Colonic mucosa (tissue), 4 donors: ENCODE measurements around the gene CMSS1. TPM values are rescaled to one million over a fixed set of nuclear protein-coding genes. Genes with fewer than 3 reads are reported as not detected.
"Not testable (repeated sequence)": the region's sequence is repeated elsewhere in the genome, so short reads cannot be mapped to it uniquely, and the experiment has no call there.

ENCODE experiments used
- DNase-seq: peaks from one replicate; pipeline ENCODE4 v3.0.0-alpha.2; 2020
- H3K27ac ChIP-seq: fragments of 200-600 bp; one replicate; pipeline ENCODE4 v1.8.0; 2021
- H3K27me3 ChIP-seq: fragments of 200-600 bp; one replicate; pipeline ENCODE4 v1.8.0; 2021
- H3K36me3 ChIP-seq: fragments of 200-600 bp; one replicate; pipeline ENCODE4 v1.8.0; 2021
- H3K4me1 ChIP-seq: fragments of 200-600 bp; one replicate; pipeline ENCODE4 v1.8.0; 2021; ENCODE audit warnings: mild to moderate bottlenecking
- H3K4me3 ChIP-seq: fragments of 200-600 bp; one replicate; pipeline ENCODE4 v1.8.0; 2021
- H3K9ac ChIP-seq, 2 donors: one replicate each; pipeline ENCODE4 v1.7.0; 2013; ENCODE audit warnings: control low read depth in 2 of 2, low read depth in 2 of 2, low read length in 2 of 2
- H3K9me3 ChIP-seq: fragments of 200-600 bp; one replicate; pipeline ENCODE4 v1.8.0; 2021
- CTCF ChIP-seq: fragments of 200-600 bp; IDR thresholded peaks from one replicate; pipeline ENCODE4 v1.8.0; 2022; ENCODE audit warnings: antibody characterized with exemption, mild to moderate bottlenecking
- intact Hi-C: fragments of 100-400 bp; cut with DNase I; formaldehyde crosslinking; loops from one replicate; pipeline ENCODE4 v1.14.1; 2022
- total RNA-seq, 2 donors: library from RNA; stranded (reverse); fragmentation: NEBNext Ultra II Directional in 1 of 2; extraction: Animal tissue kit (Norgen Biotek cat#: 25700) in 1 of 2; gene quantifications; one replicate each; pipeline ENCODE4 v1.2.1, GENCODE V29; 2021
- donor health status: healthy.
- donor health status: DM: no; HTN: no; CAD: no.
- donor health status: DM: no; HTN: no; CAD: no.

The CMSS1 gene
- total RNA-seq, 2 donors from 2014 or later: 10.7 to 24.7 TPM

DNA sequence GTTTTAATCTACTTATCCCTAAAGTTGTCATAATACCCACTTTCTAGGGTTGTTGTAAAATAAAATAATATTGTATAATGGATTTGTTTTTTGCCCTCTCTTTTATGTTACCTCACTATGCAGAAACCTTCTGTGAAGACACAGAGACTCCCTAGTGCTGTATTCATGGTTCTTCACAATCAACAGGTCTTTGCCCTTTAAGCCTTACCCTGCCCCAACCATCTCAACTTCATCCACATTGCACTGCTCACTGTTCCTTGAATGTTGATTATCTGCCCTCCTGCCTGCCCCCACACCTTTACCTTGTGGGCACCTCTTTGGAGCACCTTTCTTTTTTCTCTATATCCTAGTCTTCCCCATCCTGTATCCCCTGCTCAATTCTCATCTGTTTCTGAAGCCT, 21.1 kb downstream of the CMSS1 start:
- intact Hi-C loops: no loop called here
- Histone ChIP-seq H3K27ac (no peak overlapping the region), H3K9me3 (no peaks in the 10 kb centered on the region), H3K36me3 (no peaks in the 10 kb centered on the region), H3K27me3 (no peaks in the 10 kb centered on the region), H3K4me1 (no peaks in the 10 kb centered on the region), H3K4me3 (no peak overlapping the region), H3K9ac (no peak overlapping the region)
- no peak for TF ChIP-seq CTCF
- DNase-seq: no peak

DNA sequence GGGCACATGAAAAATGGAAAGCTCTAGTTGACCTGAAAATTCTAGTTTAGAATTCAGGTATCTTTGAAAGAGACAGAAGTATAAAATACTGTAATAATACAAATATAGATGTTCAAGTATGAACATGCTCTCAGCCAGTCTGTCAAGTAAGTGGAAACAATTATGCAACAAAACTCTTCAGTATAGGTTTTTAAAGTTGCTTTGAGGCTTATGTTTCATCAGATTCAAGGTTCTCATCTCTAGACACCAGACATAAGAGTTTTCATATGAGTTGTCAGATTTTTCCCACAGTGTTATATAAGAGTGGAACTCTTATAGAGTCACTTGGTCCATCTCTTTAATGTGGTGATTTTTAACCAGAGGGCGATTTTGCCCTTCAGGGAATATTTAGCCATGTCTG, 22.0 kb downstream of the CMSS1 start:
- H3K36me3 ChIP-seq: no peaks in the 10 kb centered on the region

DNA sequence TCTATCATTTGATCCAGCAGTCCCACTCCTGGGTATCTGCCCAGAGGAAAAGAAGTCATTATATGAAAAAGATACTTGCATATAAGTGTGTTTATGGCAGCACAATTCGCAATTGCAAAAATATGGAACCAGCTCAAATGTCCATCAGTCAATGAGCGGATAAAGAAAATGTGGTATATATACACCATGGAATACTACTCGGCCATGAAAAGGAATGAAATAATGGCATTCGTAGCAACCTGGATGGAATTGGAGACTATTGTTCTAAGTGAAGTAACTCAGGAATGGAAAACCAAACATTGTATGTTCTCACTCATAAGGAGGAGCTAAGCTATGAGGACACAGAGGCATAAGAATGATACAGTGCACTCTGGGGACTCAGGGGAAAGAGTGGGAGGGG, 24.3 kb downstream of the CMSS1 start:
- DNase-seq, H3K4me3 ChIP-seq, H3K27me3 ChIP-seq, H3K9me3 ChIP-seq, H3K4me1 ChIP-seq, H3K36me3 ChIP-seq, H3K9ac ChIP-seq, H3K27ac ChIP-seq: not testable (repeated sequence)
- intact Hi-C loops: loop anchor here (2.0 to 10.0 kb wide), 2 partner anchors 123 to 413 kb away; no protein-coding TSS in a partner anchor

More for the DNA sequence above, 22.0 kb downstream of the CMSS1 start:
- no peak for TF ChIP-seq CTCF
- Histone ChIP-seq H3K27me3 (no peaks in the 10 kb centered on the region), H3K4me3 (no peak overlapping the region), H3K9me3 (no peaks in the 10 kb centered on the region), H3K4me1 (no peaks in the 10 kb centered on the region), H3K9ac (no peak overlapping the region), H3K27ac (no peak overlapping the region)
- no peak for DNase-seq
- intact Hi-C loops: loop anchor here (10.0 kb wide), 1 partner anchor 125 kb away; no protein-coding TSS in a partner anchor

- Histone ChIP-seq H3K4me1 (no peaks in the 10 kb centered on the region), H3K36me3 (no peaks in the 10 kb centered on the region), H3K9me3 (no peaks in the 10 kb centered on the region), H3K4me3 (no peak overlapping the region), H3K27ac (peak overlapping the region; percentile 52), H3K27me3 (no peaks in the 10 kb centered on the region), H3K9ac (no peak overlapping the region)
- DNase-seq: no peak
- peak; percentile 55 for TF ChIP-seq CTCF
- intact Hi-C loops: loop anchor here (2.0 to 10.0 kb wide), 2 partner anchors 122 to 412 kb away; no protein-coding TSS in a partner anchor
Measured at GRCh38 chr3:99842826-99843589, 25.3 kb downstream of the CMSS1 start.

GRCh38 chr3:99843590-99844258, 26.1 kb downstream of the CMSS1 start:
- H3K9me3 ChIP-seq: no peaks in the 10 kb centered on the region
- no peaks in the 10 kb centered on the region for H3K4me1 ChIP-seq
- H3K27ac ChIP-seq: peak overlapping the region; percentile 52
- no peak overlapping the region for H3K9ac ChIP-seq
- H3K27me3 ChIP-seq: no peaks in the 10 kb centered on the region
- H3K4me3 ChIP-seq: no peak overlapping the region
- no peak for TF ChIP-seq CTCF
- no peaks in the 10 kb centered on the region for H3K36me3 ChIP-seq
- intact Hi-C loops: loop anchor here (2.0 to 10.0 kb wide), 2 partner anchors 121 to 411 kb away; no protein-coding TSS in a partner anchor
- DNase-seq: no peak
